Osteocyte (in vitro differentiated cells): Measurements from ENCODE around the gene MEG3. TPM values are rescaled to one million over a fixed set of nuclear protein-coding genes. Genes with fewer than 3 reads are reported as not detected.

Source experiments
- DNase-seq: peaks from one replicate; pipeline ENCODE4 v3.0.0; 2021; ENCODE audit warnings: mixed read lengths; ENCODE audit not compliant: unreplicated experiment; ENCODE audit errors: extremely low spot score
- H3K27ac Mint-ChIP-seq: one replicate; pipeline ENCODE4 v1.8.0; 2021; ENCODE audit warnings: mild to moderate bottlenecking, mixed read lengths; ENCODE audit not compliant: unreplicated experiment
- H3K27me3 Mint-ChIP-seq: one replicate; pipeline ENCODE4 v1.8.0; 2021; ENCODE audit warnings: mixed read lengths; ENCODE audit not compliant: unreplicated experiment
- H3K36me3 Mint-ChIP-seq: one replicate; pipeline ENCODE4 v1.8.0; 2021; ENCODE audit warnings: mixed read lengths; ENCODE audit not compliant: unreplicated experiment
- H3K4me1 Mint-ChIP-seq: one replicate; pipeline ENCODE4 v1.8.0; 2021; ENCODE audit warnings: mixed read lengths; ENCODE audit not compliant: unreplicated experiment
- H3K4me3 Mint-ChIP-seq: one replicate; pipeline ENCODE4 v1.8.0; 2021; ENCODE audit warnings: mild to moderate bottlenecking, moderate library complexity, mixed read lengths; ENCODE audit not compliant: unreplicated experiment
- H3K9me3 Mint-ChIP-seq: one replicate; pipeline ENCODE4 v1.8.0; 2021; ENCODE audit warnings: mixed read lengths; ENCODE audit not compliant: unreplicated experiment
- total RNA-seq: library from RNA; stranded (reverse); gene quantifications from 2 replicates; pipeline ENCODE4 v1.2.1, GENCODE V29; 2021
- TF ChIP-seq, protein P1 (sequence below): fragments of 200-600 bp; sonication (generic); IDR thresholded peaks from 2 replicates; pipeline ENCODE4 v1.5.0; 2021; ENCODE audit warnings: antibody characterized with exemption, mild to moderate bottlenecking, moderate library complexity

Gene MEG3
- total RNA-seq, 1 donor from 2014 or later: not detected

DNA sequence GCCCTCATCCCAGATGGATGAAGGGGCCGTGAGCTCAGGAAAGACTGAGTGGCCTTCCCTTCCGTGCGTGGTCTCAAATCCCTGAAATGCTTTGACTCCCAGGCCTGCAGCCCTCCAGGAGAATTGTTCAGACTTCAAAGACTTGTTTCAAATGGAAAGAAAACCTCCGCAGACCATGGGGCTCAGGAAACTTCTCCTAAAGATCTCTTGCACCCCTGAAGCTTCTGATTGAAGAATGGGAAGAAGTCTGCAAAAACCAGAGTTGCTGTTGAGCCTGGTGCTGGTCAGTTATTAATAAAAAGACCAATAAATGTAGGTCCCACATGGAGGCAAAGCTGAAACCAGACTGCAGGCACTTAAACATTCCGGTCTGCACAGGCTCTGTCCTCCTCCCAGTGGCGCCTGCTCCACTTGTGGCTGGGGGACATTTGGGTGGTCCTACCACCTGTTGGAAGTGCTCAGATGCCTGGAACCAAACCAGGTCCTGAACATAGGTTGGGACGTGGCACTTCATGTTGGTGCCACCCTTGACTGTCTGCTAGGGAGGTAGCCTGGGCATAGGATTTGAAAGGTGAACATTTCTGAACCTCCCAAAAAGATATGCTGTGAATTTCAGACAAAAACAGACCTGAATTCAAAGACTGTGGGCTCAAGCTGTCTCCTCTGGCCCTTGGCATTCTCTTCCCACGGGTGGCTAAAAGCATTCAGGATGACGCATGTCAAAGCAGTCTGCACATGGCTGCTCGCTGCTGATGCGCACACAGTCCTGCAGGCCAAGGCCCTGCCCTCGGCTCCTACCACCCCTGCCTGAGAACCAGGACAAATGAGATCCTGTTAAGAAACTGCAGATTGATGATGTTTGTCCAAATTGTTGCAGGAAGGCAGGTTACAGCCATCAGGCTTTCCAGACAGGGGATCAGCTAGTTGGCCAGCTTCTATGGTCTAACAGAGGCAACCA lies 36.2 kb upstream of the MEG3 start:
- H3K27ac Mint-ChIP-seq: no peak overlapping the region

DNA sequence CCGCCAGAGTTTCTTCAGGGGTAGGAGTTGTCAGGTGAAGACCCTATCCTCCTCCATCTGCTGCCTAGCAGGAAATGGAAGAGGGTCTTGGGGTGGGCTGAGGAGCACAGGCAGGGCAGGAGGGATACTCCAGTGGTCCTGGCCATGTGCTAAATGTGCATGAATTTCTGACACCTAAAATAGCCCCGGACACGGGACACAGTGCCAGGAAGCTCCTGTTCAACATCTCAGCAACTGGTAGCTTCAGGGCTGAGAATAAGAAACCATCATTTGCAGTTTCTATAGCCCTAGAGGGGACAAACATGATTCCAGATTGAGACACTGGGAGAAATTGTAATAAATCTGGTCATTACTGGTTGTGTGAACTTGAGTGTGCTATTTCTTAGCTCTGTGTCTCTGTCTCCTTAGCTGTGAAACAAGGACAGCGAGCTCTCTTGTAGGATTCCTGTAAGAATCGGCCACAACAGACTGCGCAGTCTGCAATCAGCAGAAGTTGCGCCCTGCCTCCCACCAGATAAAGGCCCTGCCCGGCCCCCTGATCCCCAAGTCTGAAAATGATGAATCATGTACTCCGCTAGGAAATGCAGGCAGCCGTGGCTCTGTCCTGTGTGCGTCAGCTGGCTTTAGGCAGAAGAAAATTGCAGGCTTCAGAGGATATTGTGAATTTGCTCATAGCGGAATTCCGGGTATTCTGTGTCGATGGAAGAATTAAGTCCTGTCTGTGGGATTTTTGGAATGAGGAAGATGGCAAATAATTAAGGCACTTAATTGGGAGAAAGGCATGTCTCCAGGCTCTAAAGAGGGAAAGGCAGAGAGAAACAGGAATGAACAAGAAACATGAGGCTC lies 35.2 kb upstream of the MEG3 start:
- no peak overlapping the region for H3K27ac Mint-ChIP-seq
- no peaks in the 10 kb centered on the region for H3K9me3 Mint-ChIP-seq
- no peaks in the 10 kb centered on the region for H3K36me3 Mint-ChIP-seq
- TF ChIP-seq, protein P1, sequence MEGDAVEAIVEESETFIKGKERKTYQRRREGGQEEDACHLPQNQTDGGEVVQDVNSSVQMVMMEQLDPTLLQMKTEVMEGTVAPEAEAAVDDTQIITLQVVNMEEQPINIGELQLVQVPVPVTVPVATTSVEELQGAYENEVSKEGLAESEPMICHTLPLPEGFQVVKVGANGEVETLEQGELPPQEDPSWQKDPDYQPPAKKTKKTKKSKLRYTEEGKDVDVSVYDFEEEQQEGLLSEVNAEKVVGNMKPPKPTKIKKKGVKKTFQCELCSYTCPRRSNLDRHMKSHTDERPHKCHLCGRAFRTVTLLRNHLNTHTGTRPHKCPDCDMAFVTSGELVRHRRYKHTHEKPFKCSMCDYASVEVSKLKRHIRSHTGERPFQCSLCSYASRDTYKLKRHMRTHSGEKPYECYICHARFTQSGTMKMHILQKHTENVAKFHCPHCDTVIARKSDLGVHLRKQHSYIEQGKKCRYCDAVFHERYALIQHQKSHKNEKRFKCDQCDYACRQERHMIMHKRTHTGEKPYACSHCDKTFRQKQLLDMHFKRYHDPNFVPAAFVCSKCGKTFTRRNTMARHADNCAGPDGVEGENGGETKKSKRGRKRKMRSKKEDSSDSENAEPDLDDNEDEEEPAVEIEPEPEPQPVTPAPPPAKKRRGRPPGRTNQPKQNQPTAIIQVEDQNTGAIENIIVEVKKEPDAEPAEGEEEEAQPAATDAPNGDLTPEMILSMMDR: no peak
- peaks cover 28% of the 10 kb centered on the region for H3K27me3 Mint-ChIP-seq
- DNase-seq: no peak
- peaks cover 2% of the 10 kb centered on the region for H3K4me1 Mint-ChIP-seq
- H3K4me3 Mint-ChIP-seq: no peak overlapping the region

More for the DNA sequence above, 36.2 kb upstream of the MEG3 start:
- H3K27me3 Mint-ChIP-seq: peaks cover 27% of the 10 kb centered on the region
- H3K36me3 Mint-ChIP-seq: no peaks in the 10 kb centered on the region
- H3K4me3 Mint-ChIP-seq: no peak overlapping the region
- H3K4me1 Mint-ChIP-seq: peaks cover 2% of the 10 kb centered on the region
- no peaks in the 10 kb centered on the region for H3K9me3 Mint-ChIP-seq
- TF ChIP-seq, protein P1: no peak
- no peak for DNase-seq

DNA sequence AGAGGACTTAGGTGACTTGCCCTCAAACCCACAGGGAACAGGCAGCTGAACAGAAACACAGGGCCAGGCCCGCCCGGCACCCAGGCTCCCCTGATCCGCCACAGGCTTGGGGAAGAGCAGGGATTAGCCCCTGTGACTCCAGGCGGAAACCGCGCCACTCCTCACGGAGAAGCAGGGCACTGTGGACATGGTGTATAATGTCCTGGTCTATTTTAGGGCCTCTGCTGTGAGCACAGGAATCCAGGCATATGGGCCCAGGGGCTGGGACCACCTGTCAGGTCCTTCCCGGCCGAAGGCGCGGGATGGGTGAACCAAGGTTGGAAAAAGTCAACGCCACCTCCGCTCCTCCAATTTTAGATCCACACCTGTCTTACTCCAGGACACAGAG lies 34.6 kb upstream of the MEG3 start:
- H3K4me1 Mint-ChIP-seq: peaks cover 2% of the 10 kb centered on the region
- no peaks in the 10 kb centered on the region for H3K36me3 Mint-ChIP-seq
- H3K27me3 Mint-ChIP-seq: peaks cover 28% of the 10 kb centered on the region
- no peak overlapping the region for H3K27ac Mint-ChIP-seq
- no peaks in the 10 kb centered on the region for H3K9me3 Mint-ChIP-seq
- TF ChIP-seq, protein P1: no peak
- no peak overlapping the region for H3K4me3 Mint-ChIP-seq
- no peak for DNase-seq

DNA sequence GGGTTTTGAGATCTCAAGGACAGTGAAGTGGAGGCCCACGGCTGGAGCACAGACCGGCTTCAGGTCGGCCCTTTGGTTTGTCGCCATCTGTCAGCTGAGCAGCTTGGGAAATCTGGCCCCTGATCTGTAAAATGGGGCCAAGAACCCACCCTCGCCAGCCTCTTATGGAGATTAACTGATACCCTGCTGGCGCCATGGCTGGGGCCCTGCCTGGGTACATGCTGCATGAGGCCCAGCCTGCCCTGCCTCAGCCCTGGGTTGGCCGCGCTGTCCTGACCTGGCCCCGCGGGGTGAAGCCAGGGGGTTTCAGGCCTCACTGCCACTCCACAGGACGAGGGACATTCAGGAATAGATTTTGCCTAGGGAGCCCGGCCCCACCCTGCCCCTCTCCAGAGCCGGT lies 33.9 kb upstream of the MEG3 start:
- Mint-ChIP-seq H3K4me1 (peaks cover 2% of the 10 kb centered on the region), H3K27ac (no peak overlapping the region), H3K36me3 (no peaks in the 10 kb centered on the region), H3K4me3 (no peak overlapping the region), H3K27me3 (peaks cover 25% of the 10 kb centered on the region), H3K9me3 (no peaks in the 10 kb centered on the region)
- TF ChIP-seq, protein P1: no peak
- DNase-seq: no peak

DNA sequence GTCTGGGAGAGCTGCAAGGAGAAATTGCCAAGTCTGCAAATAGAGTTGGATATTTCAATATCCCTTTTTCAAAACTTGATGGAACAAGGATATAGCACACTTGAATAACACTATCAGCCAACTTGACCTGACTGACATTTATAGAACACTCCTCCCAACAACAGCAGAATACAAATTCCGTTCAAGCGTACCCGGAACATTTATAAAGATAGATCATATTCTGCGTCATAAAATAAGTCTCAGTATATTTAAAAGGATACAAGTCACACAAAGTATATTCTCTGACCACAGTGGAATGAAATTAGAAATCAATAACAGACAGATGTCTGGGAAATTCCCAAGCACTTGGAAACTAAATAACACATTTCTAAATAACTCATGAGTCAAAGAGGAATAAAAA lies 29.0 kb upstream of the MEG3 start:
- no peaks in the 10 kb centered on the region for H3K36me3 Mint-ChIP-seq
- TF ChIP-seq, protein P1: no peak

More for the DNA sequence above, 29.0 kb upstream of the MEG3 start:
- Mint-ChIP-seq H3K9me3 (no peaks in the 10 kb centered on the region), H3K4me3 (no peak overlapping the region), H3K4me1 (no peaks in the 10 kb centered on the region), H3K27me3 (peaks cover 51% of the 10 kb centered on the region), H3K27ac (no peak overlapping the region)
- DNase-seq: no peak
